ENCODE results near the gene CD19. TPM values are rescaled to one million over a fixed set of nuclear protein-coding genes. Genes with fewer than 3 reads are reported as not detected.
A peak's percentile ranks its signal among the peaks of the same experiment; 100 is the strongest.
"Not testable (repeated sequence)": the region's sequence is repeated elsewhere in the genome, so short reads cannot be mapped to it uniquely, and the experiment has no call there.

CD19 gene
- total RNA-seq, 1 donor from 2014 or later, result not detected

- Mint-ChIP-seq H3K27me3 (no peaks in the 10 kb centered on the region), H3K27ac (no peak overlapping the region), H3K9me3 (no peaks in the 10 kb centered on the region), H3K4me1 (peaks cover 3% of the 10 kb centered on the region), H3K4me3 (no peak overlapping the region), H3K36me3 (ENCODE audit: low read depth) (peaks cover 28% of the 10 kb centered on the region)
- DNase-seq, result no peak
- intact Hi-C loops (cut with micrococcal nuclease), result no loop called here
These were observed 13.1 kb upstream of the CD19 start for GRCh38 chr16:28918698-28919097.

GRCh38 chr16:28923231-28923587 lies 8.6 kb upstream of the CD19 start:
- Mint-ChIP-seq H3K4me3 (peak overlapping the region; percentile 58), H3K4me1 (peaks cover 19% of the 10 kb centered on the region), H3K9me3 (no peaks in the 10 kb centered on the region), H3K27ac (peak overlapping the region; percentile 10), H3K36me3 (ENCODE audit: low read depth) (peaks cover 14% of the 10 kb centered on the region), H3K27me3 (no peaks in the 10 kb centered on the region)
- DNase-seq, result no peak
- intact Hi-C loops (cut with micrococcal nuclease), result no loop called here

GRCh38 chr16:28923652-28924398 lies 7.9 kb upstream of the CD19 start:
- H3K36me3 Mint-ChIP-seq (ENCODE audit: low read depth), result peaks cover 14% of the 10 kb centered on the region
- peak overlapping the region; percentile 92 for H3K4me3 Mint-ChIP-seq
- H3K27me3 Mint-ChIP-seq, result no peaks in the 10 kb centered on the region
- intact Hi-C loops (cut with micrococcal nuclease), result loop anchor here (2.0 kb wide), 2 partner anchors 61 to 77 kb away; partner anchors contain the start of genes SH2B1 and TUFM
- no peaks in the 10 kb centered on the region for H3K9me3 Mint-ChIP-seq
- H3K27ac Mint-ChIP-seq, result peak overlapping the region; percentile 10
- peak; percentile 64 for DNase-seq
- peaks cover 19% of the 10 kb centered on the region for H3K4me1 Mint-ChIP-seq

GRCh38 chr16:28924399-28924761 lies 7.4 kb upstream of the CD19 start:
- peaks cover 19% of the 10 kb centered on the region for H3K4me1 Mint-ChIP-seq
- peak overlapping the region; percentile 92 for H3K4me3 Mint-ChIP-seq
- peaks cover 14% of the 10 kb centered on the region for H3K36me3 Mint-ChIP-seq (ENCODE audit: low read depth)

GRCh38 chr16:28924762-28925385 lies 6.9 kb upstream of the CD19 start, which contains the start of gene RABEP2:
TSS of gene RABEP2 (minus strand) at chr16:28925238. CDS start at chr16:28925163, 75 bp downstream.
- Mint-ChIP-seq H3K4me3 (peak within 1 kb of the TSS; percentile 92), H3K27ac (peak within 1 kb of the TSS; percentile 96), H3K4me1 (peaks cover 19% of the 10 kb centered on the region), H3K36me3 (ENCODE audit: low read depth) (peaks cover 9% of the 10 kb centered on the region), H3K9me3 (no peaks in the 10 kb centered on the region), H3K27me3 (no peaks in the 10 kb centered on the region)
- intact Hi-C loops (cut with micrococcal nuclease), result loop anchor here (1.0 to 5.0 kb wide), 7 partner anchors 11 to 101 kb away; partner anchors contain the start of genes NFATC2IP, SH2B1 and TUFM
- DNase-seq, result peak; percentile 99

More at GRCh38 chr16:28924399-28924761, 7.4 kb upstream of the CD19 start:
- Mint-ChIP-seq H3K27me3 (no peaks in the 10 kb centered on the region), H3K9me3 (no peaks in the 10 kb centered on the region), H3K27ac (peak overlapping the region; percentile 96)
- no peak for DNase-seq
- intact Hi-C loops (cut with micrococcal nuclease), result loop anchor here (2.0 kb wide), 2 partner anchors 62 to 78 kb away; partner anchors contain the start of genes SH2B1 and TUFM

- Mint-ChIP-seq H3K27ac (peak overlapping the region; percentile 96), H3K27me3 (no peaks in the 10 kb centered on the region), H3K4me1 (peaks cover 19% of the 10 kb centered on the region), H3K4me3 (peak overlapping the region; percentile 92), H3K9me3 (no peaks in the 10 kb centered on the region), H3K36me3 (ENCODE audit: low read depth) (peaks cover 9% of the 10 kb centered on the region)
- intact Hi-C loops (cut with micrococcal nuclease), result loop anchor here (1.0 to 5.0 kb wide), 7 partner anchors 11 to 101 kb away; partner anchors contain the start of genes NFATC2IP, SH2B1 and TUFM
- DNase-seq, result peak; percentile 95
These were observed 6.2 kb upstream of the CD19 start for GRCh38 chr16:28925386-28926228.

GRCh38 chr16:28926284-28926683 lies 5.5 kb upstream of the CD19 start:
- intact Hi-C loops (cut with micrococcal nuclease), result loop anchor here (5.0 kb wide), 1 partner anchor 44 kb away; no protein-coding TSS in a partner anchor
- H3K36me3 Mint-ChIP-seq (ENCODE audit: low read depth); H3K9me3 Mint-ChIP-seq; DNase-seq; H3K27me3 Mint-ChIP-seq: not testable (repeated sequence)
- peak overlapping the region; percentile 96 for H3K27ac Mint-ChIP-seq
- H3K4me1 Mint-ChIP-seq, result peaks cover 22% of the 10 kb centered on the region
- H3K4me3 Mint-ChIP-seq, result peak overlapping the region; percentile 92

GRCh38 chr16:28927815-28928214 lies 4.0 kb upstream of the CD19 start:
- intact Hi-C loops (cut with micrococcal nuclease), result loop anchor here (5.0 kb wide), 1 partner anchor 46 kb away; no protein-coding TSS in a partner anchor
- no peak overlapping the region for H3K27ac Mint-ChIP-seq
- no peaks in the 10 kb centered on the region for H3K27me3 Mint-ChIP-seq
- peaks cover 21% of the 10 kb centered on the region for H3K4me1 Mint-ChIP-seq
- DNase-seq, result no peak
- no peak overlapping the region for H3K4me3 Mint-ChIP-seq
- peaks cover 5% of the 10 kb centered on the region for H3K36me3 Mint-ChIP-seq (ENCODE audit: low read depth)
- H3K9me3 Mint-ChIP-seq, result no peaks in the 10 kb centered on the region

GRCh38 chr16:28930203-28930602 lies 1.6 kb upstream of the CD19 start:
- no peaks in the 10 kb centered on the region for H3K36me3 Mint-ChIP-seq (ENCODE audit: low read depth)
- no peaks in the 10 kb centered on the region for H3K27me3 Mint-ChIP-seq
- H3K4me1 Mint-ChIP-seq, result peaks cover 21% of the 10 kb centered on the region
- intact Hi-C loops (cut with micrococcal nuclease), result no loop called here
- no peak overlapping the region for H3K4me3 Mint-ChIP-seq
- no peaks in the 10 kb centered on the region for H3K9me3 Mint-ChIP-seq
- DNase-seq, result no peak
- no peak overlapping the region for H3K27ac Mint-ChIP-seq

- intact Hi-C loops (cut with micrococcal nuclease), result no loop called here
- DNase-seq, result no peak
- H3K36me3 Mint-ChIP-seq (ENCODE audit: low read depth), result no peaks in the 10 kb centered on the region
- no peaks in the 10 kb centered on the region for H3K9me3 Mint-ChIP-seq
- no peak overlapping the region for H3K27ac Mint-ChIP-seq
- no peak overlapping the region for H3K4me3 Mint-ChIP-seq
- no peaks in the 10 kb centered on the region for H3K27me3 Mint-ChIP-seq
- H3K4me1 Mint-ChIP-seq, result peaks cover 23% of the 10 kb centered on the region
These were observed 1.1 kb upstream of the CD19 start for GRCh38 chr16:28930652-28931051.

GRCh38 chr16:28932339-28933141 lies 769 bp downstream of the CD19 start:
- Mint-ChIP-seq H3K9me3 (no peaks in the 10 kb centered on the region), H3K4me3 (no peak overlapping the region), H3K27ac (no peak overlapping the region), H3K4me1 (peaks cover 27% of the 10 kb centered on the region), H3K27me3 (no peaks in the 10 kb centered on the region), H3K36me3 (ENCODE audit: low read depth) (peaks cover 2% of the 10 kb centered on the region)
- no peak for DNase-seq
- intact Hi-C loops (cut with micrococcal nuclease), result no loop called here

GRCh38 chr16:28933171-28933570 lies 1.4 kb downstream of the CD19 start:
- Mint-ChIP-seq H3K27me3 (no peaks in the 10 kb centered on the region), H3K4me1 (peaks cover 24% of the 10 kb centered on the region), H3K27ac (no peak overlapping the region), H3K4me3 (no peak overlapping the region), H3K9me3 (no peaks in the 10 kb centered on the region), H3K36me3 (ENCODE audit: low read depth) (peaks cover 2% of the 10 kb centered on the region)
- DNase-seq, result no peak
- intact Hi-C loops (cut with micrococcal nuclease), result no loop called here

- H3K27ac Mint-ChIP-seq, result no peak overlapping the region
- H3K4me3 Mint-ChIP-seq, result peak overlapping the region; percentile 78
- H3K4me1 Mint-ChIP-seq, result peaks cover 24% of the 10 kb centered on the region
- no peaks in the 10 kb centered on the region for H3K9me3 Mint-ChIP-seq
- DNase-seq, result no peak
- intact Hi-C loops (cut with micrococcal nuclease), result no loop called here
- peaks cover 2% of the 10 kb centered on the region for H3K36me3 Mint-ChIP-seq (ENCODE audit: low read depth)
- H3K27me3 Mint-ChIP-seq, result peaks cover 2% of the 10 kb centered on the region
These were observed 3.6 kb downstream of the CD19 start for GRCh38 chr16:28935346-28935745.
